Astrocyte of the cerebellum (primary cell): ENCODE data around the gene AHI1.

Experiments used
- DNase-seq: peaks from one replicate; pipeline ENCODE4 v3.0.0-alpha.2; 2011; ENCODE audit warnings: low read depth
- H3K4me3 ChIP-seq: 2 replicates; pipeline ENCODE4 v1.5.1; 2011; ENCODE audit warnings: mild to moderate bottlenecking, low read depth, low read length, moderate library complexity
- in situ Hi-C: cut with HindIII; loops from 2 replicates; pipeline ENCODE4 v1.10.0; 2017; ENCODE audit warnings: low sequenced_read_pairs
- TF ChIP-seq, protein P1 (sequence below): IDR thresholded peaks from 2 replicates; pipeline ENCODE4 v1.5.1; 2012; ENCODE audit warnings: low read length, low read depth, moderate library complexity, mild to moderate bottlenecking; ENCODE audit errors: missing control alignments

Gene AHI1

DNA sequence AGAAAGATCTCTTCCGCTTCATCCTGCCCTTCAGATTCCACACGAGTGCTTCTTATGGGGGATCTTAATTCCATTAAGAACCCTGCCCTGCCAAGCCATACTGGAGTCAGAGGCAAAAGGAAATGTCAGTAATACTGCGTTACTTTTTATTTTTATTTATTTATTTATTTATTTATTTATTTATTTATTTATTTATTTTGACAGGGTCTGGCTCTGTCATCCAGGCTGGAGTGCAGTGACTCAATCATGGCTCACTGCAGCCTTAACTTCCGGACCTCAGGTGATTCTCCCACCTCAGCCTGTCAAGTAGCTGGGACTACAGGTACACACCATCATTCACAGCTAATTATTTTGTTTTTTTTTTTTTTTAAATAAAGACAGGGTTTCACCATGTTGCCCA, 236.9 kb downstream of the AHI1 start:
- TF ChIP-seq, protein P1, sequence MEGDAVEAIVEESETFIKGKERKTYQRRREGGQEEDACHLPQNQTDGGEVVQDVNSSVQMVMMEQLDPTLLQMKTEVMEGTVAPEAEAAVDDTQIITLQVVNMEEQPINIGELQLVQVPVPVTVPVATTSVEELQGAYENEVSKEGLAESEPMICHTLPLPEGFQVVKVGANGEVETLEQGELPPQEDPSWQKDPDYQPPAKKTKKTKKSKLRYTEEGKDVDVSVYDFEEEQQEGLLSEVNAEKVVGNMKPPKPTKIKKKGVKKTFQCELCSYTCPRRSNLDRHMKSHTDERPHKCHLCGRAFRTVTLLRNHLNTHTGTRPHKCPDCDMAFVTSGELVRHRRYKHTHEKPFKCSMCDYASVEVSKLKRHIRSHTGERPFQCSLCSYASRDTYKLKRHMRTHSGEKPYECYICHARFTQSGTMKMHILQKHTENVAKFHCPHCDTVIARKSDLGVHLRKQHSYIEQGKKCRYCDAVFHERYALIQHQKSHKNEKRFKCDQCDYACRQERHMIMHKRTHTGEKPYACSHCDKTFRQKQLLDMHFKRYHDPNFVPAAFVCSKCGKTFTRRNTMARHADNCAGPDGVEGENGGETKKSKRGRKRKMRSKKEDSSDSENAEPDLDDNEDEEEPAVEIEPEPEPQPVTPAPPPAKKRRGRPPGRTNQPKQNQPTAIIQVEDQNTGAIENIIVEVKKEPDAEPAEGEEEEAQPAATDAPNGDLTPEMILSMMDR: no peak
- DNase-seq: no peak
- in situ Hi-C loops: no loop called here
- H3K4me3 ChIP-seq: no peak overlapping the region

DNA sequence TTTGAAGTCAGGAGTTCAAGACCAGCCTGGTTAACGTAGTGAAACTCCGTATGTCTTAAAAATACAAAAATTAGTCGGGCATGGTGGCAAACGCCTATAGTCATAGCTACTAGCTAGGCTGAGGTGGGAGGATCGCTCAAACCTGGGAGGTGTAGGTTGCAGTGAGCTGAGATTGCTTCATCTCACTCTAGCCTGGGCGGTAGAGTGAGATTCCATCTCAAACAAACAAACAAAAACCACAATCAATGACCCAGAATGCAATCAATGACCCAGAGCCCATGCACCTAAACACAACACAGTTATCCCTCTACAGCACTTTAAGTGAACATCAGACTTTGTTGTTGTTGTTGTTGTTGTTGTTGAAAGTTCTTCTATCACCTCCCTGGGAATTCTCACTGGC, 238.6 kb downstream of the AHI1 start:
- no peak for DNase-seq
- TF ChIP-seq, protein P1: no peak
- in situ Hi-C loops: no loop called here
- no peak overlapping the region for H3K4me3 ChIP-seq

DNA sequence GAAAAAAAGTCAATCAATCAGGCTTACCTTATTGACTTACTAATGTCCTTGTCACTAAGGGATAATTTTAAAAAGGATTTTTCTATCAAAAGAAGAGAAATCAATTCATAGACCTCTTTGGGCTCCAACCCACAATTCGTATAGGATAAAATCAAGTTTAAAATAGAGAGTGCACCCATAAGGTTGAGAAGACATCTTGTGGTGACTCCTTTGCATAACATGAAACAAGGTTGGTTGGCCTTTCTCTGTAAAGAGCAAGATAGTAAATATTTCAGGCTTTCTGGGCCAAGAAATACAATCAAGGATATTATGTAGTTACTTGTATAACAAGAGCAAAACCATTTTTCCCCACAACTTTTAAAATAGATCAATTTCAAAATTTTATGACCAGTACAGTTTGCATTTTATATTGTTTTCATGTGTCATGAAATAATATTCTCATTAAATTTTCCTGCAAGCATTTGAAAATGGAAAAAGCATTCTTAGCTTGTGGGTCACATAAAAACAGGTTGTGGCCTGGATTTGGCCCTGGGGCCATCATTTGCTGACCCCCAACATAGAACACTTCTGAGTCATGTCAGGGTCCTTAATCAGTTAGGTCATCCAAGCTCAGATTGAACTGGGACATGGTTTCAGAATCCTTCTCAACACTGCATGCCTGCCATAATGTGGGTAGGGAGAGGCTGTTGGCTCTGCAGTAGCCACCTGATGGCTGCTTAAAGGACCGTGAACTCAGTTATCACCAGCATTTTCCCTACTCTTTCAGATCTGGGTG, 239.7 kb downstream of the AHI1 start:
- in situ Hi-C loops: no loop called here
- TF ChIP-seq, protein P1: no peak
- H3K4me3 ChIP-seq: no peak overlapping the region
- no peak for DNase-seq

DNA sequence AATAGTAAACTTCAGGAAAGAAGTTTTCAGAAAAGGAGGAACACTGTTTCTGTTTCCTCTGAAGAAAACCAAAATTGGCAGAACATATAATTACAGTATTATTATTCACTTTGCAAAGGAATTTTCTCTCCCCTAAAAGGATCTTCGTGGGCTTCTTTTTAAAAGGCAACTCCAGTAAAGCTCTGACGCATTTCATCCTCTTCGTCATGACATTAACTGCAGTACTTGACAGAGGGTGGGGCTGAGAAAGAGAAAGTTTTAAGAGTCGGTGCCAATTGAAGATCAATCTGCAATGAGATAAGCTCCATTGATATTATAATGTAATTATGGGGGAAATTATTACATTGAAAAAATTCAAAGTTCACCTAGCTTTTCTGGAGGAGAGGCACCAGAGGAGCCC, 240.7 kb downstream of the AHI1 start:
- in situ Hi-C loops: no loop called here

DNA sequence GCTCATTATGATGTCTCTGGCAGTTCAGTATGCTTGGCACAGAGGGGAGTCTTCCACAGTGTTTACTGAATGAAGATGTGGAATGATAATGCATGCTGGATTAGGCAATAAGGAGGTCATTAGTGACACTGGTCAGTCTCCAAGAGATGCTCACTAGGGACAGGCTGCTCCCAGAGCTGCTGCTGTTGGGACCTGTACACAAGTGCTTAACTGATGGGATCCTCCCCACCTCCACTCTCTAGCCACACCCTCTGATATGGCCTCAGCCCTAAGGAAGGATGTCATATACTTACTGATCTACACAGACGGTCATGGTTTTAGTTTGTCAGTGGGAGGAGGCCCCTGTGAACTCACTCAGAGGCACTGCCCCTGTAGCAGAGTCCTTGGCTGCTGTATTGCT, 243.1 kb downstream of the AHI1 start:
- no peak overlapping the region for H3K4me3 ChIP-seq
- TF ChIP-seq, protein P1: no peak
- in situ Hi-C loops: no loop called here
- DNase-seq: no peak

More for the DNA sequence above, 240.7 kb downstream of the AHI1 start:
- TF ChIP-seq, protein P1: no peak
- no peak for DNase-seq
- no peak overlapping the region for H3K4me3 ChIP-seq

DNA sequence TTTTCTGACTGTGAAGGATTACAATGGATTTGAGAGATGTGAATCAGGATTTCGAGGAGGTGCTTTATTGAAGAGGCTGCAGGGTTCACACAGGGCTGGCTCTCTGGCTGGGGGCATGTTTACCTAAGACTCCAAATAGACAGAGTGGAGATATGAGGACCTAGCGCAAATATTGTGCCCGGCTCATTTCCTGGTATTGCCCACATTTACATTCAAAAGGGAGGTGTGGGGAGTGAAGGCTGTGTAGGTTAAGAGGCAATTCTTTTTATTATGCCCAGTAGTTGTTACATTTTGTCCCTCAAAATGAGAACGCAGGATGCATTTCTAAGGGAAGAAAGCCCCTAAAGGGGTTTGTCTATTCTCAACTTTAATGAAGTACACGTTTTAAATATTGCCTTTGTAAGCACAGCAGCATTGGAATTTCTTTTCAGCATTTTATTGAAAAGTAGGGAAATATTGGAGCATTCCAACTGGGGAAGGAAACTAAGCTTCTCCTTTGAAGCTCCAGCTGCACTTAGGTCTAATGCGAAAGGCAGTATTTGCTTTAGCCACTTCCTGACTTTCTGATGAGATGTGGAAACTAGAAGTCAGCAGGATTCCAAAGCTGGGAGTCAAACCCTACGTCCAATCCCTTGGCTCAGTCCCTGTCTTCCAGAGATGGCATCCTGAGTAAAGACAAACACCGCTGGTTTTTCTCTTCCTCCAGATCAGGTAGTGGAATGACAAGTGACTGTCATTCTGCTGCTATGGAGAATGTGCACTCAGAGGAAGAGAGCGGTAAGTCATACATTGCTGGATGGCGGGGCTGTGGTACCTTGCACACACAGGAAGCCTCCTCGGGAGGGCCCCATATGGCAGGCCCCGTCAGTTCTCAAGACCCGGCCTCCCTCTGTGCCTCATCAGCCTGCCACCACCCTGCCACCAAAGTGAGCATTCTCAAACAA, 245.8 kb downstream of the AHI1 start:
- no peak for DNase-seq
- TF ChIP-seq, protein P1: no peak
- no peak overlapping the region for H3K4me3 ChIP-seq
- in situ Hi-C loops: no loop called here
